Body of pancreas (tissue), 4 donors: ENCODE results near the gene RBFOX2.

Experiments used
- POLR2A ChIP-seq, 3 donors: fragments of 450-650 bp; IDR thresholded peaks; one replicate each; pipeline ENCODE4 v1.6.1; 2016; ENCODE audit warnings: antibody characterized with exemption in 3 of 3, mild to moderate bottlenecking in 2 of 3
- TF ChIP-seq, protein P1 (sequence below), 7 experiments: fragments of 450-650 bp in 4 of 7; fragments of 200-600 bp in 3 of 7; sonication (generic) in 3 of 7; IDR thresholded peaks; one replicate each; pipeline ENCODE4 v1.5.1; 2016 to 2019; ENCODE audit warnings: antibody characterized with exemption in 7 of 7

DNA sequence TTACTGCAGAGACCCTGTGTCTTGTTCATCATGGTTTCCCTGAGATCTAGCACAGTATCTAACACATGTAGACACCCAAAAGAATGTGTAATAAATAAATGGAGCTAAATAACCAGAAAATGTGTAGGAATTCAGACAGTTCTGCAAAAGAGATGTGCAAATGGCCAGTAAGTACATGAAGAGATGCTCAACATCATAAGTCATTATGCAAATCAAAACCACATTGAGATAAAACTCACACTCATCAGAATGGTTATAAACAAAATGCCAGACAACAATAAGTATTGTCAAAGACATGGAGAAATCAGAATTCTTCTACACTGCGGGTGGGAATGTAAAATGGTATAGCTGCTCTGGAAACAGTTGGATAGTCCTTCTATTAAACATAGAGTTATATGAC is 88.5 kb downstream of the RBFOX2 start:
- TF ChIP-seq, protein P1, sequence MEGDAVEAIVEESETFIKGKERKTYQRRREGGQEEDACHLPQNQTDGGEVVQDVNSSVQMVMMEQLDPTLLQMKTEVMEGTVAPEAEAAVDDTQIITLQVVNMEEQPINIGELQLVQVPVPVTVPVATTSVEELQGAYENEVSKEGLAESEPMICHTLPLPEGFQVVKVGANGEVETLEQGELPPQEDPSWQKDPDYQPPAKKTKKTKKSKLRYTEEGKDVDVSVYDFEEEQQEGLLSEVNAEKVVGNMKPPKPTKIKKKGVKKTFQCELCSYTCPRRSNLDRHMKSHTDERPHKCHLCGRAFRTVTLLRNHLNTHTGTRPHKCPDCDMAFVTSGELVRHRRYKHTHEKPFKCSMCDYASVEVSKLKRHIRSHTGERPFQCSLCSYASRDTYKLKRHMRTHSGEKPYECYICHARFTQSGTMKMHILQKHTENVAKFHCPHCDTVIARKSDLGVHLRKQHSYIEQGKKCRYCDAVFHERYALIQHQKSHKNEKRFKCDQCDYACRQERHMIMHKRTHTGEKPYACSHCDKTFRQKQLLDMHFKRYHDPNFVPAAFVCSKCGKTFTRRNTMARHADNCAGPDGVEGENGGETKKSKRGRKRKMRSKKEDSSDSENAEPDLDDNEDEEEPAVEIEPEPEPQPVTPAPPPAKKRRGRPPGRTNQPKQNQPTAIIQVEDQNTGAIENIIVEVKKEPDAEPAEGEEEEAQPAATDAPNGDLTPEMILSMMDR (IDR thresholded peaks at IDR 0.05) = no peak
- TF ChIP-seq POLR2A (IDR thresholded peaks at IDR 0.05) = no peak
